Anterior cingulate cortex (tissue), 58 donors: ENCODE measurements around the gene LDLRAD3.

ENCODE experiments used
- DNase-seq, 58 donors: peaks; one replicate each; lab custom pipeline; 2025; lab: John Stamatoyannopoulos, UW

Gene LDLRAD3

GRCh38 chr11:35924811-35925210 lies 19.1 kb upstream of the LDLRAD3 start:
- DNase-seq = no peak

- peak in 3 of 58 donors; percentile 5 to 14 (median 13) for DNase-seq
Observed at GRCh38 chr11:35927104-35927503, 16.8 kb upstream of the LDLRAD3 start.

- DNase-seq = peak in 7 of 58 donors; percentile 3 to 26 (median 14)
Observed at GRCh38 chr11:35927682-35928081, 16.2 kb upstream of the LDLRAD3 start.

- DNase-seq = no peak
Observed at GRCh38 chr11:35928688-35929395, 15.0 kb upstream of the LDLRAD3 start.

- no peak for DNase-seq
Observed at GRCh38 chr11:35930466-35930865, 13.4 kb upstream of the LDLRAD3 start.

GRCh38 chr11:35932121-35932520 lies 11.7 kb upstream of the LDLRAD3 start:
- no peak for DNase-seq

- DNase-seq = no peak
Observed at GRCh38 chr11:35932681-35933319, 11.1 kb upstream of the LDLRAD3 start.

GRCh38 chr11:35933320-35933871 lies 10.5 kb upstream of the LDLRAD3 start:
- DNase-seq = no peak

- no peak for DNase-seq
Observed at GRCh38 chr11:35934271-35934670, 9.6 kb upstream of the LDLRAD3 start.

GRCh38 chr11:35934981-35935380 lies 8.9 kb upstream of the LDLRAD3 start:
- no peak for DNase-seq

GRCh38 chr11:35935390-35935789 lies 8.5 kb upstream of the LDLRAD3 start:
- DNase-seq = no peak

GRCh38 chr11:35937111-35937510 lies 6.8 kb upstream of the LDLRAD3 start:
- DNase-seq = no peak

- DNase-seq = no peak
Observed at GRCh38 chr11:35937700-35938099, 6.2 kb upstream of the LDLRAD3 start.

GRCh38 chr11:35938231-35938630 lies 5.6 kb upstream of the LDLRAD3 start:
- DNase-seq = no peak

- DNase-seq = no peak
Observed at GRCh38 chr11:35943309-35943708, 553 bp upstream of the LDLRAD3 start.

GRCh38 chr11:35944503-35945136 lies 758 bp downstream of the LDLRAD3 start:
- peak in 22 of 58 donors; percentile 6 to 45 (median 20) for DNase-seq

- peak in 1 of 58 donors; percentile 44 for DNase-seq
Observed at GRCh38 chr11:35945137-35945518, 1.3 kb downstream of the LDLRAD3 start.

- no peak for DNase-seq
Observed at GRCh38 chr11:35946766-35947165, 2.9 kb downstream of the LDLRAD3 start.

- DNase-seq = no peak
Observed at GRCh38 chr11:35947437-35947836, 3.6 kb downstream of the LDLRAD3 start.

- no peak for DNase-seq
Observed at GRCh38 chr11:35949242-35949641, 5.4 kb downstream of the LDLRAD3 start.

GRCh38 chr11:35950082-35950481 lies 6.2 kb downstream of the LDLRAD3 start:
- no peak for DNase-seq
